ENCODE measurements around the gene TUT4. TPM values are rescaled to one million over a fixed set of nuclear protein-coding genes. Genes with fewer than 3 reads are reported as not detected.

The TUT4 gene
- total RNA-seq, 1 donor from 2014 or later: 56.4 TPM

DNA sequence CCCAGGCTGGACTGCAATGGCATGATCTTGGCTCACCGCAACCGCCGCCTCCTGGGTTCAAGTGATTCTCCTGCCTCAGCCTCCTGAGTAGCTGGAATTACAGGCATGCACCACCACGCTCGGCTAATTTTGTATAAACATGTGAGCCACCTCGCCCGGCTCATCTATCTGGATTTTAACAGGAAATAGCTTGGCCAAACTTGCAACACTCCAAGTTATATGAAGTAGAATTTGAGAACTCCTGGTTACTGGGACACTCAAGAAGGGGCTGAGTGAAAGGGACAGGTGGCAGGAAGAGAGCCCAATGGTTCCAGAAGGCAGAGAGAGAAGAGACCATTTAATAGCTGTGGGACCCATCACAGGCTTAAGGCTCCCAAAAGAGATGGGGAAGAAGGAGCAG lies 46.3 kb upstream of the TUT4 start:
- H3K27me3 Mint-ChIP-seq (ENCODE audit: unreplicated experiment): peaks cover 8% of the 10 kb centered on the region
- no peak overlapping the region for H3K4me3 Mint-ChIP-seq (ENCODE audit: unreplicated experiment)
- TF ChIP-seq, protein P1, sequence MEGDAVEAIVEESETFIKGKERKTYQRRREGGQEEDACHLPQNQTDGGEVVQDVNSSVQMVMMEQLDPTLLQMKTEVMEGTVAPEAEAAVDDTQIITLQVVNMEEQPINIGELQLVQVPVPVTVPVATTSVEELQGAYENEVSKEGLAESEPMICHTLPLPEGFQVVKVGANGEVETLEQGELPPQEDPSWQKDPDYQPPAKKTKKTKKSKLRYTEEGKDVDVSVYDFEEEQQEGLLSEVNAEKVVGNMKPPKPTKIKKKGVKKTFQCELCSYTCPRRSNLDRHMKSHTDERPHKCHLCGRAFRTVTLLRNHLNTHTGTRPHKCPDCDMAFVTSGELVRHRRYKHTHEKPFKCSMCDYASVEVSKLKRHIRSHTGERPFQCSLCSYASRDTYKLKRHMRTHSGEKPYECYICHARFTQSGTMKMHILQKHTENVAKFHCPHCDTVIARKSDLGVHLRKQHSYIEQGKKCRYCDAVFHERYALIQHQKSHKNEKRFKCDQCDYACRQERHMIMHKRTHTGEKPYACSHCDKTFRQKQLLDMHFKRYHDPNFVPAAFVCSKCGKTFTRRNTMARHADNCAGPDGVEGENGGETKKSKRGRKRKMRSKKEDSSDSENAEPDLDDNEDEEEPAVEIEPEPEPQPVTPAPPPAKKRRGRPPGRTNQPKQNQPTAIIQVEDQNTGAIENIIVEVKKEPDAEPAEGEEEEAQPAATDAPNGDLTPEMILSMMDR (IDR thresholded peaks at IDR 0.05): no peak
- peaks cover 3% of the 10 kb centered on the region for H3K36me3 Mint-ChIP-seq (ENCODE audit: unreplicated experiment)
- no peaks in the 10 kb centered on the region for H3K9me3 Mint-ChIP-seq (ENCODE audit: unreplicated experiment)
- peaks cover 18% of the 10 kb centered on the region for H3K4me1 Mint-ChIP-seq (ENCODE audit: unreplicated experiment)
- no peak for DNase-seq (ENCODE audit: extremely low spot score, unreplicated experiment)
- no peak overlapping the region for H3K27ac Mint-ChIP-seq (ENCODE audit: unreplicated experiment)

DNA sequence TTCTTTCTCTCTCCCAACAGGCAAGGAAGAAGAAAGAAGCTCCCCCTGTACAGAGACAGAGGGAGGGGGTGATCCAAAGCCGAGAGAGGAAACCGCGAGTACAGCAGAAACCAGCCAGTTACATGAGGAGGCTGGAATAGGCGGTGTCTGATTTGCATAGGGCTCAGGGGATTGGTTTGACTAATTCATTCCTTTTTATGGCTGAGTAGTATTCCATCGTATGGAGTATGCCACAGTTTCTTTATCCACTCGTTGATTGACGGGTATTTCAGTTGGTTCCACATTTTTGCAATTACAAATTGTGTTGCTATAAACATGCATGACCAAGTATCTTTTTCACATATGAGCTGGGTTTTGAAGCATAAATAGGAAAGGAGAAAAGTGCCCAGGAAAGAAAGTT lies 45.8 kb upstream of the TUT4 start:
- Mint-ChIP-seq H3K9me3 (ENCODE audit: unreplicated experiment) (no peaks in the 10 kb centered on the region), H3K27ac (ENCODE audit: unreplicated experiment) (no peak overlapping the region), H3K4me1 (ENCODE audit: unreplicated experiment) (peaks cover 15% of the 10 kb centered on the region), H3K4me3 (ENCODE audit: unreplicated experiment) (no peak overlapping the region), H3K27me3 (ENCODE audit: unreplicated experiment) (peaks cover 8% of the 10 kb centered on the region), H3K36me3 (ENCODE audit: unreplicated experiment) (peaks cover 3% of the 10 kb centered on the region)
- TF ChIP-seq, protein P1 (IDR thresholded peaks at IDR 0.05): no peak
- DNase-seq (ENCODE audit: extremely low spot score, unreplicated experiment): no peak

DNA sequence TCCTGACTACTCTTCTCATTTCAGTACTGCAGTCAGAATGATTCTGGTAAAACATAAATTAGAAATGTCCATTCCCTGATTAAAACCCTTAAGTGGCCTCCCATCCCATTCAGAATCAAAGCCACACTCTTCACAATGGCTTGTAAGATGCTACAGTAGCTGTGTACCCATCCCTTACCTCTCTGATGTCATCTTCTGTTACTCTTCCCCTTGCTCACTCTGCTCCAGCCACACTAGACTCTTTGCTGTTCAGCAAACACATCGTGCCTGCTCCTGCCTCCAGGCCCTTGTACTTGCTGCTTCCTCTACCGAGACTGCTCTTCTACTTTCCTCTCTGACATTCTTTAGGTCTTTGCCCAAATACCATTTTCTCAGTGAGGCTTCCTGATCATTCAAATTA lies 45.0 kb upstream of the TUT4 start:
- peaks cover 8% of the 10 kb centered on the region for H3K27me3 Mint-ChIP-seq (ENCODE audit: unreplicated experiment)
- no peaks in the 10 kb centered on the region for H3K9me3 Mint-ChIP-seq (ENCODE audit: unreplicated experiment)
- no peak overlapping the region for H3K27ac Mint-ChIP-seq (ENCODE audit: unreplicated experiment)
- no peak overlapping the region for H3K4me3 Mint-ChIP-seq (ENCODE audit: unreplicated experiment)
- TF ChIP-seq, protein P1 (IDR thresholded peaks at IDR 0.05): no peak
- DNase-seq (ENCODE audit: extremely low spot score, unreplicated experiment): no peak
- peaks cover 7% of the 10 kb centered on the region for H3K4me1 Mint-ChIP-seq (ENCODE audit: unreplicated experiment)
- H3K36me3 Mint-ChIP-seq (ENCODE audit: unreplicated experiment): no peaks in the 10 kb centered on the region

DNA sequence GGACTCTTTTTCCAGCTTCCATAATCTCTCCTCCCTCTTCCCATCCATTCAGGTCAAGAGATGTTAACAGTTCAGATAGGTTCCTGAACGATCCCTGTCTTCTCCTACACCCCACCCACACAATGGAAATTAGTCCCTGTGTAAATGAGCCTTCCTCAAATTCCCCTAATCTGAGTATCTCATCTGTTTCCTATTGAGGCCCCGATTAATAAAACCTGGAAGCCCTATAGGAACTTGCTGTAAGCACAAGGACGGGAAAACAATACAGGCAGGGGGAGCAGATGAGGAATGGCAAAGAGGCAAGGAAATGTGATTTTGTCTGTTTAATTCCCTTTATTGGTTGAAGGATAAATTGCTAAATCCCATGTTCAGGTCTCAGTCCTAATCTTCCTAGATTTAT lies 42.2 kb upstream of the TUT4 start:
- TF ChIP-seq, protein P1 (IDR thresholded peaks at IDR 0.05): no peak
- Mint-ChIP-seq H3K27ac (ENCODE audit: unreplicated experiment) (no peak overlapping the region), H3K9me3 (ENCODE audit: unreplicated experiment) (no peaks in the 10 kb centered on the region), H3K4me3 (ENCODE audit: unreplicated experiment) (no peak overlapping the region), H3K4me1 (ENCODE audit: unreplicated experiment) (peaks cover 7% of the 10 kb centered on the region), H3K36me3 (ENCODE audit: unreplicated experiment) (no peaks in the 10 kb centered on the region), H3K27me3 (ENCODE audit: unreplicated experiment) (peaks cover 8% of the 10 kb centered on the region)
- no peak for DNase-seq (ENCODE audit: extremely low spot score, unreplicated experiment)

DNA sequence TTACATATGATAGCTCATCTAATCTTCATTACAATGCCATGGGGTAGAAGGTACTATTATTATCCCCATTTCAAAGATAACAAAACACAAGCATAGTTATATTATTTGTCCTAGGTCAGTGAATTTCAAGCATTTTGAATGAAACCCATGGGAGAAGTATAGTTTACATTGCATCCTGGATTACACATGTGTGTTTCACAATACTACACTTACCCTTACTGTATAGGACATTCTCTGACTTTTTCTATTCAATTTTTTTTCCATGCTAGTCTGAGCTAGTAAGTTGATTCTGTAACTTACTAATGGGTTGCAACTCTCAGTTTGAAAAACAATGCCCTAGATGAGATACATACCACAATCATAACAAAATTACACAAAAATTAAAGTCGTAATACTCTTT lies 40.6 kb upstream of the TUT4 start:
- Mint-ChIP-seq H3K9me3 (ENCODE audit: unreplicated experiment) (no peaks in the 10 kb centered on the region), H3K4me3 (ENCODE audit: unreplicated experiment) (no peak overlapping the region), H3K4me1 (ENCODE audit: unreplicated experiment) (peaks cover 7% of the 10 kb centered on the region), H3K27ac (ENCODE audit: unreplicated experiment) (no peak overlapping the region), H3K36me3 (ENCODE audit: unreplicated experiment) (no peaks in the 10 kb centered on the region), H3K27me3 (ENCODE audit: unreplicated experiment) (peaks cover 13% of the 10 kb centered on the region)
- DNase-seq (ENCODE audit: extremely low spot score, unreplicated experiment): no peak
- TF ChIP-seq, protein P1 (IDR thresholded peaks at IDR 0.05): no peak
